ENCODE data around the gene ATOSB. TPM values are rescaled to one million over a fixed set of nuclear protein-coding genes. Genes with fewer than 3 reads are reported as not detected.

Gene ATOSB
- total and polyA plus RNA-seq, 2 of the 8 experiments (the other 6 are each of a cell fraction or from before 2014, with no cell fraction given): 6.9 to 10.4 TPM

DNA sequence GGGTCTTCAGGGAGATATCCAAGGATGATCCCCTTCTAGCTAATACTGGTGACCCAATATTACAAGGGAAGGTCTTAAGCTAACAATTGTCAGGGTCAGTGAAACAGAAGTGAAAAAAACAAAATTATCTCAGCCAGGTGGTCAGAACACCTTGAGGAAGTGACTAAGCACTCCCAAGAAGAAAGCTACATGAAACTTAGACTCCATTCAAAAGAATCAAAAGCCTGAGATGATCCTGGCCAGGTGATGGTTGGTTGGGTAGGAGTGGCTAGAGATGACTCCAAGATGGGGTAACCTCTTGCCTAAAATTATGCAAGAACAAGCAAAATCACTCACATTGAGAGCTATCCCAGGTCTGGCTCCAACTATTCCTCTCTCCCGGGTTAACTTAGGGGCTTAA lies 48.6 kb downstream of the ATOSB start (continued):
- TF ChIP-seq, protein P1, sequence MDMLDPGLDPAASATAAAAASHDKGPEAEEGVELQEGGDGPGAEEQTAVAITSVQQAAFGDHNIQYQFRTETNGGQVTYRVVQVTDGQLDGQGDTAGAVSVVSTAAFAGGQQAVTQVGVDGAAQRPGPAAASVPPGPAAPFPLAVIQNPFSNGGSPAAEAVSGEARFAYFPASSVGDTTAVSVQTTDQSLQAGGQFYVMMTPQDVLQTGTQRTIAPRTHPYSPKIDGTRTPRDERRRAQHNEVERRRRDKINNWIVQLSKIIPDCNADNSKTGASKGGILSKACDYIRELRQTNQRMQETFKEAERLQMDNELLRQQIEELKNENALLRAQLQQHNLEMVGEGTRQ (IDR thresholded peaks at IDR 0.05; ENCODE audit: low read length): no peak

Measured in H1 (cell line).